NT2/D1 (cell line): ENCODE results near the gene CMTM4.

ENCODE experiments used
- SUZ12 ChIP-seq: IDR thresholded peaks from 2 replicates; pipeline ENCODE4 v1.6.1; 2011; ENCODE audit not compliant: insufficient read length, insufficient read depth; ENCODE audit errors: extremely low read depth
- YY1 ChIP-seq: IDR thresholded peaks from 2 replicates; pipeline ENCODE4 v1.6.1; 2011; ENCODE audit not compliant: insufficient read length, insufficient read depth
- ZNF274 ChIP-seq: IDR thresholded peaks from 2 replicates; pipeline ENCODE4 v1.6.1; 2011; ENCODE audit warnings: mild to moderate bottlenecking, low read depth, low read length

DNA sequence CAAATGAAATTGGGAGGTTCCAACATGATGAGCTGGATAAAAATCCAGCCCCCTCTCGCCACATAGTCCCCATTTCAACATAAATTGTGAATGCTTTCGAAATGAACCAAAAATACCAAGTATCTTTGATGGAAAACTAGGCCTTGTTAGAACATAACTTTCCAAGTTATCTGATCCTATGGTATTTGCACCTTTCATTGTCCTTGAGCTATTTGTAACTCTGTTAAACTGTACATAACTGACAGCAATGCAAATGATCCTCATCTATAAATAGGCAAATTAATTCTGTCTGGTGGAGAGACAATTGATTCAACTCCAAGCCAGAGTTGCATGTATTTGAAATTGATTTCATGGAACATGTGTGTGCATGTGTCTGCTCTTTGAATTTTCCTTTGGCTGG lies 18.2 kb downstream of the CMTM4 start:
- TF ChIP-seq SUZ12 (no peak), ZNF274 (no peak), YY1 (no peak)
